Endothelial cell (in vitro differentiated cells): Measurements from ENCODE around the gene THAP5. TPM values are rescaled to one million over a fixed set of nuclear protein-coding genes. Genes with fewer than 3 reads are reported as not detected.
A peak's percentile ranks its signal among the peaks of the same experiment; 100 is the strongest.

Experiments used
- DNase-seq: peaks from one replicate; pipeline ENCODE4 v3.0.0; 2021; ENCODE audit warnings: low spot score
- H3K27ac Mint-ChIP-seq: one replicate; pipeline ENCODE4 v1.8.0; 2021; ENCODE audit warnings: mixed read lengths, inconsistent platforms; ENCODE audit not compliant: unreplicated experiment
- H3K27me3 Mint-ChIP-seq: one replicate; pipeline ENCODE4 v1.8.0; 2021; ENCODE audit warnings: mild to moderate bottlenecking, moderate library complexity, mixed read lengths, inconsistent platforms; ENCODE audit not compliant: unreplicated experiment
- H3K36me3 Mint-ChIP-seq: one replicate; pipeline ENCODE4 v1.8.0; 2021; ENCODE audit warnings: mild to moderate bottlenecking, low read depth, mixed read lengths, inconsistent platforms; ENCODE audit not compliant: unreplicated experiment
- H3K4me1 Mint-ChIP-seq: one replicate; pipeline ENCODE4 v1.8.0; 2021; ENCODE audit warnings: mild to moderate bottlenecking, mixed read lengths, inconsistent platforms; ENCODE audit not compliant: unreplicated experiment
- H3K4me3 Mint-ChIP-seq: one replicate; pipeline ENCODE4 v1.8.0; 2021; ENCODE audit warnings: mild to moderate bottlenecking, mixed read lengths, inconsistent platforms; ENCODE audit not compliant: unreplicated experiment
- H3K9me3 Mint-ChIP-seq: one replicate; pipeline ENCODE4 v1.8.0; 2021; ENCODE audit warnings: mixed read lengths, inconsistent platforms; ENCODE audit not compliant: unreplicated experiment
- CTCF ChIP-seq: fragments of 200-600 bp; sonication (generic); IDR thresholded peaks from one replicate; pipeline ENCODE4 v1.5.0; 2021; ENCODE audit warnings: antibody characterized with exemption; ENCODE audit not compliant: unreplicated experiment
- total RNA-seq: library from RNA; stranded (reverse); fragmentation: NEBNext Ultra II Directional; extraction: Animal tissue kit (Norgen Biotek cat#: 25700); gene quantifications from one replicate; pipeline ENCODE4 v1.2.1, GENCODE V29; 2021; ENCODE audit not compliant: unreplicated experiment

The THAP5 gene
- total RNA-seq, 1 donor from 2014 or later: 16.4 TPM

GRCh38 chr7:108528183-108528712, 41.3 kb downstream of the THAP5 start:
- H3K36me3 Mint-ChIP-seq: peaks cover 9% of the 10 kb centered on the region
- H3K27ac Mint-ChIP-seq: peak overlapping the region; percentile 58
- DNase-seq: no peak
- peaks cover 10% of the 10 kb centered on the region for H3K27me3 Mint-ChIP-seq
- H3K4me3 Mint-ChIP-seq: no peak overlapping the region
- H3K4me1 Mint-ChIP-seq: peaks cover 33% of the 10 kb centered on the region
- no peaks in the 10 kb centered on the region for H3K9me3 Mint-ChIP-seq
- TF ChIP-seq CTCF: no peak

- peak overlapping the region; percentile 93 for H3K27ac Mint-ChIP-seq
- peaks cover 10% of the 10 kb centered on the region for H3K27me3 Mint-ChIP-seq
- peaks cover 9% of the 10 kb centered on the region for H3K36me3 Mint-ChIP-seq
- H3K9me3 Mint-ChIP-seq: no peaks in the 10 kb centered on the region
- H3K4me1 Mint-ChIP-seq: peaks cover 42% of the 10 kb centered on the region
- no peak for TF ChIP-seq CTCF
- DNase-seq: no peak
- peak overlapping the region; percentile 95 for H3K4me3 Mint-ChIP-seq
Measured at GRCh38 chr7:108526768-108527017, 42.8 kb downstream of the THAP5 start.

- DNase-seq: peak; percentile 100
Measured at GRCh38 chr7:108525985-108526767, 43.3 kb downstream of the THAP5 start, which contains the start of gene PNPLA8. TSS of gene PNPLA8 (minus strand) at chr7:108526135. CDS start at chr7:108515491, 10,644 bp downstream.

GRCh38 chr7:108525327-108525984, 44.0 kb downstream of the THAP5 start:
- peak overlapping the region; percentile 93 for H3K27ac Mint-ChIP-seq
- no peaks in the 10 kb centered on the region for H3K9me3 Mint-ChIP-seq
- no peak for DNase-seq
- no peak for TF ChIP-seq CTCF
- H3K27me3 Mint-ChIP-seq: peaks cover 10% of the 10 kb centered on the region
- peaks cover 9% of the 10 kb centered on the region for H3K36me3 Mint-ChIP-seq
- H3K4me3 Mint-ChIP-seq: peak overlapping the region; percentile 95
- peaks cover 42% of the 10 kb centered on the region for H3K4me1 Mint-ChIP-seq

More at GRCh38 chr7:108525985-108526767, 43.3 kb downstream of the THAP5 start, which contains the start of gene PNPLA8:
- H3K36me3 Mint-ChIP-seq: peaks cover 9% of the 10 kb centered on the region
- H3K4me3 Mint-ChIP-seq: peak within 1 kb of the TSS; percentile 95
- H3K9me3 Mint-ChIP-seq: no peaks in the 10 kb centered on the region
- TF ChIP-seq CTCF: no peak
- H3K27me3 Mint-ChIP-seq: peaks cover 10% of the 10 kb centered on the region
- H3K27ac Mint-ChIP-seq: peak within 1 kb of the TSS; percentile 93
- peaks cover 42% of the 10 kb centered on the region for H3K4me1 Mint-ChIP-seq

- peaks cover 9% of the 10 kb centered on the region for H3K36me3 Mint-ChIP-seq
- TF ChIP-seq CTCF: no peak
- peak overlapping the region; percentile 59 for H3K4me3 Mint-ChIP-seq
- H3K27me3 Mint-ChIP-seq: peaks cover 11% of the 10 kb centered on the region
- no peak for DNase-seq
- peaks cover 30% of the 10 kb centered on the region for H3K4me1 Mint-ChIP-seq
- peak overlapping the region; percentile 83 for H3K27ac Mint-ChIP-seq
- no peaks in the 10 kb centered on the region for H3K9me3 Mint-ChIP-seq
Measured at GRCh38 chr7:108522780-108523179, 46.7 kb downstream of the THAP5 start.
